MM.1S (cell line): ENCODE results near the gene R3HDM4.

Source experiments
- DNase-seq: peaks from one replicate; pipeline ENCODE4 v3.0.0-alpha.2; 2015
- H2AFZ ChIP-seq: fragments of 300-600 bp; sonication (generic); 2 replicates; pipeline ENCODE4 v1.6.0; 2016; ENCODE audit warnings: antibody characterized with exemption, low read length
- H3F3A ChIP-seq: fragments of 300-600 bp; sonication (generic); 2 replicates; pipeline ENCODE4 v1.6.1; 2016; ENCODE audit warnings: mild to moderate bottlenecking, antibody characterized with exemption, low read length, moderate library complexity, mixed read lengths; ENCODE audit not compliant: insufficient read depth
- H3K27ac ChIP-seq: fragments of 300-600 bp; sonication (generic); 2 replicates; pipeline ENCODE4 v1.5.1; 2016; ENCODE audit warnings: mild to moderate bottlenecking, low read length
- H3K27me3 ChIP-seq: fragments of 300-600 bp; sonication (generic); replicated peaks from 2 replicates; pipeline ENCODE4 v1.6.0; 2016; ENCODE audit warnings: low read length; ENCODE audit not compliant: insufficient read depth
- H3K36me3 ChIP-seq: fragments of 300-600 bp; sonication (generic); replicated peaks from 2 replicates; pipeline ENCODE4 v1.6.1; 2016; ENCODE audit warnings: mild to moderate bottlenecking, low read length, mixed read lengths; ENCODE audit not compliant: insufficient read depth
- H3K4me1 ChIP-seq: fragments of 300-600 bp; sonication (generic); 2 replicates; pipeline ENCODE4 v1.6.1; 2016; ENCODE audit warnings: low read length, mixed read lengths
- H3K4me2 ChIP-seq: fragments of 300-600 bp; sonication (generic); 2 replicates; pipeline ENCODE4 v1.6.0; 2016; ENCODE audit warnings: low read depth, low read length
- H3K4me3 ChIP-seq: fragments of 300-600 bp; sonication (generic); 2 replicates; pipeline ENCODE4 v1.5.1; 2016; ENCODE audit warnings: low read length, mixed read lengths
- H3K79me2 ChIP-seq: fragments of 300-600 bp; sonication (generic); 2 replicates; pipeline ENCODE4 v1.6.1; 2016; ENCODE audit warnings: mixed run types, low read length, mixed read lengths
- H3K9ac ChIP-seq: fragments of 300-600 bp; sonication (generic); 2 replicates; pipeline ENCODE4 v1.6.1; 2016; ENCODE audit warnings: low read length, mixed read lengths
- H3K9me2 ChIP-seq: fragments of 300-600 bp; sonication (generic); replicated peaks from 2 replicates; pipeline ENCODE4 v1.6.1; 2016; ENCODE audit warnings: mild to moderate bottlenecking, low read length, mixed read lengths; ENCODE audit not compliant: insufficient read depth
- H3K9me3 ChIP-seq: fragments of 300-600 bp; sonication (generic); replicated peaks from 2 replicates; pipeline ENCODE4 v1.6.1; 2016; ENCODE audit warnings: mild to moderate bottlenecking, low read length, mixed read lengths; ENCODE audit not compliant: insufficient read depth
- H4K20me1 ChIP-seq: fragments of 300-600 bp; sonication (generic); 2 replicates; pipeline ENCODE4 v1.6.1; 2016; ENCODE audit warnings: mild to moderate bottlenecking, low read length, moderate library complexity, mixed read lengths; ENCODE audit not compliant: insufficient read depth
- CTCF ChIP-seq: fragments of 300-600 bp; sonication (generic); IDR thresholded peaks from 2 replicates; pipeline ENCODE4 v1.5.1; 2016; ENCODE audit warnings: antibody characterized with exemption, low read length, mixed read lengths
- EZH2 ChIP-seq: fragments of 300-600 bp; sonication (generic); optimal IDR thresholded peaks from 2 replicates; pipeline ENCODE3; 2017; ENCODE audit warnings: low read depth, mild to moderate bottlenecking, antibody characterized with exemption, low read length, mixed read lengths
- EZH2phosphoT487 ChIP-seq: fragments of 300-600 bp; sonication (generic); IDR thresholded peaks from 2 replicates; pipeline ENCODE4 v1.6.1; 2018; ENCODE audit warnings: antibody characterized with exemption, low read length

Gene R3HDM4

GRCh38 chr19:939439-939838 lies 26.4 kb upstream of the R3HDM4 start:
- H3F3A ChIP-seq: no peaks in the 10 kb centered on the region
- peaks cover 45% of the 10 kb centered on the region for H3K79me2 ChIP-seq

GRCh38 chr19:938233-938923 lies 25.4 kb upstream of the R3HDM4 start:
- no peak overlapping the region for H3K27ac ChIP-seq
- TF ChIP-seq EZH2: no peak
- TF ChIP-seq CTCF: no peak
- TF ChIP-seq EZH2phosphoT487: no peak
- H3K79me2 ChIP-seq: peaks cover 52% of the 10 kb centered on the region
- H3K4me3 ChIP-seq: no peak overlapping the region
- DNase-seq: no peak
- no peak overlapping the region for H3K9ac ChIP-seq
- H3K27me3 ChIP-seq: no peaks in the 10 kb centered on the region
- no peak overlapping the region for H2AFZ ChIP-seq
- H3K36me3 ChIP-seq: no peaks in the 10 kb centered on the region
- H3F3A ChIP-seq: no peaks in the 10 kb centered on the region
- H3K4me1 ChIP-seq: no peaks in the 10 kb centered on the region
- no peak overlapping the region for H3K4me2 ChIP-seq
- no peaks in the 10 kb centered on the region for H3K9me3 ChIP-seq
- no peaks in the 10 kb centered on the region for H4K20me1 ChIP-seq
- H3K9me2 ChIP-seq: no peaks in the 10 kb centered on the region

More at GRCh38 chr19:939439-939838, 26.4 kb upstream of the R3HDM4 start:
- no peak for TF ChIP-seq EZH2phosphoT487
- no peak for TF ChIP-seq CTCF
- TF ChIP-seq EZH2: no peak
- H2AFZ ChIP-seq: no peak overlapping the region
- H3K9me2 ChIP-seq: no peaks in the 10 kb centered on the region
- no peaks in the 10 kb centered on the region for H3K9me3 ChIP-seq
- no peak overlapping the region for H3K9ac ChIP-seq
- no peak overlapping the region for H3K4me2 ChIP-seq
- no peaks in the 10 kb centered on the region for H3K27me3 ChIP-seq
- no peak for DNase-seq
- no peaks in the 10 kb centered on the region for H4K20me1 ChIP-seq
- no peak overlapping the region for H3K27ac ChIP-seq
- H3K4me1 ChIP-seq: no peaks in the 10 kb centered on the region
- H3K36me3 ChIP-seq: no peaks in the 10 kb centered on the region
- no peak overlapping the region for H3K4me3 ChIP-seq

- H3F3A ChIP-seq: no peaks in the 10 kb centered on the region
- no peak for TF ChIP-seq CTCF
- no peak for TF ChIP-seq EZH2phosphoT487
- no peak for TF ChIP-seq EZH2
- H3K9me2 ChIP-seq: no peaks in the 10 kb centered on the region
- no peak overlapping the region for H3K27ac ChIP-seq
- peaks cover 60% of the 10 kb centered on the region for H3K79me2 ChIP-seq
- H3K4me3 ChIP-seq: no peak overlapping the region
- no peaks in the 10 kb centered on the region for H3K9me3 ChIP-seq
- no peaks in the 10 kb centered on the region for H3K4me1 ChIP-seq
- H4K20me1 ChIP-seq: no peaks in the 10 kb centered on the region
- no peak for DNase-seq
- H3K4me2 ChIP-seq: no peak overlapping the region
- no peak overlapping the region for H3K9ac ChIP-seq
- H3K36me3 ChIP-seq: no peaks in the 10 kb centered on the region
- no peak overlapping the region for H2AFZ ChIP-seq
- H3K27me3 ChIP-seq: no peaks in the 10 kb centered on the region
Measured at GRCh38 chr19:937259-937694, 24.3 kb upstream of the R3HDM4 start.
